Natural killer cell (primary cell): ENCODE data around the gene AQR. TPM values are rescaled to one million over a fixed set of nuclear protein-coding genes. Genes with fewer than 3 reads are reported as not detected.

ENCODE experiments used
- ATAC-seq, 3 donors: fragments of 150-1000 bp in 2 of 3; fragments of 200-7000 bp in 1 of 3; cut with Tn5 transposase; 1 replicate in 1 of 3; 2 replicates in 2 of 3; pipeline ENCODE4 v1.10.0; 2021; ENCODE audit warnings: mild to moderate bottlenecking in 2 of 3, moderate library complexity in 2 of 3
- DNase-seq, 2 donors: peaks; one replicate each; pipeline versions ENCODE4 v3.0.0 to v3.0.0-alpha.2; 2013 to 2021; ENCODE audit warnings: mixed read lengths in 1 of 2
- H3K27ac ChIP-seq: one replicate; pipeline ENCODE4 v1.5.1; 2013; ENCODE audit warnings: mild to moderate bottlenecking, low read length
- H3K27me3 ChIP-seq: one replicate; pipeline ENCODE4 v1.6.1; 2013; ENCODE audit warnings: low read length; ENCODE audit not compliant: control insufficient read depth, insufficient read depth
- H3K36me3 ChIP-seq: one replicate; pipeline ENCODE4 v1.6.1; 2013; ENCODE audit warnings: low read length; ENCODE audit not compliant: control insufficient read depth, insufficient read depth
- H3K4me1 ChIP-seq: one replicate; pipeline ENCODE4 v1.6.1; 2013; ENCODE audit warnings: low read length; ENCODE audit not compliant: control insufficient read depth, insufficient read depth
- H3K4me3 ChIP-seq: one replicate; pipeline ENCODE4 v1.5.1; 2013; ENCODE audit warnings: low read length
- H3K9me3 ChIP-seq: one replicate; pipeline ENCODE4 v1.6.1; 2013; ENCODE audit warnings: low read length; ENCODE audit not compliant: control insufficient read depth, insufficient read depth
- H3K27ac Mint-ChIP-seq, 2 donors: one replicate each; pipeline ENCODE4 v1.8.0; 2022; ENCODE audit warnings: mild to moderate bottlenecking in 2 of 2, mixed read lengths in 2 of 2, moderate library complexity in 1 of 2
- H3K27me3 Mint-ChIP-seq, 2 donors: one replicate each; pipeline ENCODE4 v1.8.0; 2022; ENCODE audit warnings: low read depth in 2 of 2, mixed read lengths in 2 of 2
- H3K36me3 Mint-ChIP-seq: one replicate; pipeline ENCODE4 v1.8.0; 2022; ENCODE audit warnings: mixed read lengths
- H3K4me1 Mint-ChIP-seq, 2 donors: one replicate each; pipeline ENCODE4 v1.8.0; 2022; ENCODE audit warnings: mixed read lengths in 2 of 2
- H3K4me3 Mint-ChIP-seq: one replicate; pipeline ENCODE4 v1.8.0; 2022; ENCODE audit warnings: mild to moderate bottlenecking, moderate library complexity, mixed read lengths
- H3K9me3 Mint-ChIP-seq, 2 donors: one replicate each; pipeline ENCODE4 v1.8.0; 2022; ENCODE audit warnings: mixed read lengths in 2 of 2
- WGBS: methylation state at CpG from one replicate; pipeline ENCODE4 v1.1.7; 2013; ENCODE audit warnings: missing lambda C conversion rate; ENCODE audit not compliant: insufficient coverage; 5-methylcytosine and 5-hydroxymethylcytosine counted together
- intact Hi-C: fragments of 100-400 bp; cut with micrococcal nuclease; formaldehyde crosslinking; loops from one replicate; pipeline ENCODE4 v1.14.2; 2022
- total RNA-seq, 4 donors: library from RNA; stranded (reverse); fragments of 120-200 nt in 1 of 4; gene quantifications; one replicate each; pipeline versions ENCODE4 v1.2.3 to v1.2.4, GENCODE V29; 2013 to 2022
- TF ChIP-seq, protein P1 (sequence below): fragments of 200-600 bp; IDR thresholded peaks from one replicate; pipeline ENCODE4 v1.8.0; 2022; ENCODE audit warnings: antibody characterized with exemption

Gene AQR
- total RNA-seq, 3 donors from 2014 or later (not counting 1 experiment from before 2014, with no cell fraction given): 44.8 to 64.4 (median 53.0) TPM

DNA sequence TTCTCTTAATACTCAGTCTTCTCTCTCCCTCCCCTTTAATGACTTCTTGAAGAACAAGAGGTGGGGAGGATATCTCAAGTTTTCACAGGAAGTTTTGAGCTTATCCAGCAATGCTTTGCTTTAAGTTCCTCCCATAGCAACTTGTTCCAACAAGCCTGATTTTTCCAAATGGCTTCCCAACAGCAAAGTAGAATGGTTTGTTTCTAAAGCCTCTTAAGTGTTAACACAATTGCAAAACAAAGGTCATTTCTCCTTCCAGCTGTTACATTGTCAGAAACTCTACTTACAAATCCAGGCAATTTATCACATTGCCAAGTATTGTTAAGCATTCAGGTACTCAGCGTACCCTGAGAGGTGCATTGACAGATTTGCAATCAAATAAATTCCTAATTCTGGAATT is 25.4 kb upstream of the AQR start:
- Mint-ChIP-seq H3K27me3 (peaks cover 17 to 23% of the 10 kb centered on the region in 2 donors), H3K9me3 (no peaks in the 10 kb centered on the region), H3K36me3 (no peaks in the 10 kb centered on the region), H3K4me3 (no peak overlapping the region), H3K4me1 (no peaks in the 10 kb centered on the region), H3K27ac (no peak overlapping the region)
- DNase-seq: no peak
- H3K27ac ChIP-seq: no peak overlapping the region
- intact Hi-C loops: no loop called here
- no peaks in the 10 kb centered on the region for H3K36me3 ChIP-seq
- peaks cover 4% of the 10 kb centered on the region for H3K27me3 ChIP-seq
- WGBS: 100% methylated on average over 1 of the region's 1 CpG
- no peak for ATAC-seq
- no peaks in the 10 kb centered on the region for H3K9me3 ChIP-seq
- no peak overlapping the region for H3K4me3 ChIP-seq
- no peaks in the 10 kb centered on the region for H3K4me1 ChIP-seq
- TF ChIP-seq, protein P1, sequence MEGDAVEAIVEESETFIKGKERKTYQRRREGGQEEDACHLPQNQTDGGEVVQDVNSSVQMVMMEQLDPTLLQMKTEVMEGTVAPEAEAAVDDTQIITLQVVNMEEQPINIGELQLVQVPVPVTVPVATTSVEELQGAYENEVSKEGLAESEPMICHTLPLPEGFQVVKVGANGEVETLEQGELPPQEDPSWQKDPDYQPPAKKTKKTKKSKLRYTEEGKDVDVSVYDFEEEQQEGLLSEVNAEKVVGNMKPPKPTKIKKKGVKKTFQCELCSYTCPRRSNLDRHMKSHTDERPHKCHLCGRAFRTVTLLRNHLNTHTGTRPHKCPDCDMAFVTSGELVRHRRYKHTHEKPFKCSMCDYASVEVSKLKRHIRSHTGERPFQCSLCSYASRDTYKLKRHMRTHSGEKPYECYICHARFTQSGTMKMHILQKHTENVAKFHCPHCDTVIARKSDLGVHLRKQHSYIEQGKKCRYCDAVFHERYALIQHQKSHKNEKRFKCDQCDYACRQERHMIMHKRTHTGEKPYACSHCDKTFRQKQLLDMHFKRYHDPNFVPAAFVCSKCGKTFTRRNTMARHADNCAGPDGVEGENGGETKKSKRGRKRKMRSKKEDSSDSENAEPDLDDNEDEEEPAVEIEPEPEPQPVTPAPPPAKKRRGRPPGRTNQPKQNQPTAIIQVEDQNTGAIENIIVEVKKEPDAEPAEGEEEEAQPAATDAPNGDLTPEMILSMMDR: no peak

GRCh38 chr15:34993877-34994276 is 24.3 kb upstream of the AQR start:
- no peaks in the 10 kb centered on the region for H3K36me3 ChIP-seq
- peaks cover 16 to 23% of the 10 kb centered on the region in 2 donors for H3K27me3 Mint-ChIP-seq
- H3K4me1 ChIP-seq: no peaks in the 10 kb centered on the region
- TF ChIP-seq, protein P1: no peak
- no peak overlapping the region for H3K27ac Mint-ChIP-seq
- peaks cover 4% of the 10 kb centered on the region for H3K27me3 ChIP-seq
- H3K9me3 Mint-ChIP-seq: no peaks in the 10 kb centered on the region
- DNase-seq (no peak), ATAC-seq (no peak)
- 65% methylated on average over 4 of the region's 4 CpGs for WGBS
- H3K4me3 Mint-ChIP-seq: no peak overlapping the region
- no peaks in the 10 kb centered on the region for H3K36me3 Mint-ChIP-seq
- intact Hi-C loops: no loop called here
- no peak overlapping the region for H3K27ac ChIP-seq
- H3K9me3 ChIP-seq: no peaks in the 10 kb centered on the region
- H3K4me3 ChIP-seq: no peak overlapping the region
- H3K4me1 Mint-ChIP-seq: no peaks in the 10 kb centered on the region

- DNase-seq: no peak
- no peaks in the 10 kb centered on the region for H3K9me3 Mint-ChIP-seq
- no peak overlapping the region for H3K4me3 Mint-ChIP-seq
- no peaks in the 10 kb centered on the region for H3K36me3 Mint-ChIP-seq
- Histone ChIP-seq H3K4me3 (no peak overlapping the region), H3K27ac (no peak overlapping the region), H3K27me3 (peaks cover 4% of the 10 kb centered on the region), H3K9me3 (no peaks in the 10 kb centered on the region), H3K36me3 (no peaks in the 10 kb centered on the region), H3K4me1 (no peaks in the 10 kb centered on the region)
- WGBS: 76% methylated on average over 6 of the region's 6 CpGs
- TF ChIP-seq, protein P1: no peak
- peaks cover 13 to 23% of the 10 kb centered on the region in 2 donors for H3K27me3 Mint-ChIP-seq
- H3K4me1 Mint-ChIP-seq: no peaks in the 10 kb centered on the region
- no peak overlapping the region for H3K27ac Mint-ChIP-seq
- no peak for ATAC-seq
- intact Hi-C loops: no loop called here
Measured at GRCh38 chr15:34993412-34993811, 23.9 kb upstream of the AQR start.
